ENCODE data around the gene MLN. TPM values are rescaled to one million over a fixed set of nuclear protein-coding genes. Genes with fewer than 3 reads are reported as not detected.

The MLN gene
- polyA plus RNA-seq, 1 donor from 2014 or later: not detected

DNA sequence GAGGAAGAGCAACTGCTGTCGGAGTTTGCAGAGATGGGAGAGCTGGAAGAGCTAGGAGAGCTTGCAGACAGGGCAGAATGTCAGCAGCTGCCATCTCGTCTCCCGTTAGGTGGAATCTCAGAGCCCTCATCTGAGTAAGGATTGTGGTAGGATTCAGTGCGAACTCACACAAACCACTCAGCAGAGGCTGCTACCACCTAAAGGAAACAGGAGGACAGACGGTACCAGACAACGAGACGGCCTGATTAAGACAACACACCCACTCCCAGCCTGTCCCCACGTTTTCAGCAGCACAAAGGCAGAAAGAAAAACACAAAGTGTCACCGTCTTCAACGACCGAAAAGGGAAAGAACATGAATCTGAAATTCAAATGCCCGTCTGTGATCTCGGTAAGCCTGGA, 19.0 kb downstream of the MLN start:
- Histone ChIP-seq H3K9me2 (ENCODE audit: insufficient read depth, low read length) (no peaks in the 10 kb centered on the region), H3K4me3 (ENCODE audit: low read length) (peak overlapping the region; percentile 82), H4K20me1 (ENCODE audit: insufficient read depth) (no peaks in the 10 kb centered on the region), H3K27me3 (ENCODE audit: insufficient read depth, low read depth, low read length) (no peaks in the 10 kb centered on the region), H3K9ac (ENCODE audit: low read length) (no peak overlapping the region), H3K4me2 (ENCODE audit: low read length) (no peak overlapping the region), H3K79me2 (replicated peaks; ENCODE audit: insufficient read depth, low read length) (peaks cover 27% of the 10 kb centered on the region), H3F3A (ENCODE audit: insufficient read depth, low read length, poor library complexity, severe bottlenecking) (no peaks in the 10 kb centered on the region), H3K9me3 (ENCODE audit: low read length) (no peaks in the 10 kb centered on the region), H3K36me3 (ENCODE audit: insufficient read depth, low read length) (no peaks in the 10 kb centered on the region), H2AFZ (ENCODE audit: low read depth, low read length) (no peak overlapping the region), H3K27ac (ENCODE audit: low read length) (no peak overlapping the region)
- TF ChIP-seq SMC3 (conservative IDR thresholded peaks at IDR 0.05; ENCODE audit: poor library complexity) (no peak), EP300 (conservative IDR thresholded peaks at IDR 0.05; ENCODE audit: poor library complexity, severe bottlenecking) (no peak), EZH2 (IDR thresholded peaks at IDR 0.05; ENCODE audit: borderline replicate concordance, insufficient read depth, low read length, poor library complexity, severe bottlenecking) (no peak), TAF1 (IDR thresholded peaks at IDR 0.05; ENCODE audit: low read depth) (no peak), RAD21 (conservative IDR thresholded peaks at IDR 0.05) (no peak), MXI1 (conservative IDR thresholded peaks at IDR 0.05; ENCODE audit: poor library complexity, severe bottlenecking) (no peak), POLR2AphosphoS5 (IDR thresholded peaks at IDR 0.05) (no peak)
- TF ChIP-seq, protein P1, sequence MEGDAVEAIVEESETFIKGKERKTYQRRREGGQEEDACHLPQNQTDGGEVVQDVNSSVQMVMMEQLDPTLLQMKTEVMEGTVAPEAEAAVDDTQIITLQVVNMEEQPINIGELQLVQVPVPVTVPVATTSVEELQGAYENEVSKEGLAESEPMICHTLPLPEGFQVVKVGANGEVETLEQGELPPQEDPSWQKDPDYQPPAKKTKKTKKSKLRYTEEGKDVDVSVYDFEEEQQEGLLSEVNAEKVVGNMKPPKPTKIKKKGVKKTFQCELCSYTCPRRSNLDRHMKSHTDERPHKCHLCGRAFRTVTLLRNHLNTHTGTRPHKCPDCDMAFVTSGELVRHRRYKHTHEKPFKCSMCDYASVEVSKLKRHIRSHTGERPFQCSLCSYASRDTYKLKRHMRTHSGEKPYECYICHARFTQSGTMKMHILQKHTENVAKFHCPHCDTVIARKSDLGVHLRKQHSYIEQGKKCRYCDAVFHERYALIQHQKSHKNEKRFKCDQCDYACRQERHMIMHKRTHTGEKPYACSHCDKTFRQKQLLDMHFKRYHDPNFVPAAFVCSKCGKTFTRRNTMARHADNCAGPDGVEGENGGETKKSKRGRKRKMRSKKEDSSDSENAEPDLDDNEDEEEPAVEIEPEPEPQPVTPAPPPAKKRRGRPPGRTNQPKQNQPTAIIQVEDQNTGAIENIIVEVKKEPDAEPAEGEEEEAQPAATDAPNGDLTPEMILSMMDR (IDR thresholded peaks at IDR 0.05; ENCODE audit: poor library complexity, severe bottlenecking): no peak
- TF ChIP-seq, protein P2, sequence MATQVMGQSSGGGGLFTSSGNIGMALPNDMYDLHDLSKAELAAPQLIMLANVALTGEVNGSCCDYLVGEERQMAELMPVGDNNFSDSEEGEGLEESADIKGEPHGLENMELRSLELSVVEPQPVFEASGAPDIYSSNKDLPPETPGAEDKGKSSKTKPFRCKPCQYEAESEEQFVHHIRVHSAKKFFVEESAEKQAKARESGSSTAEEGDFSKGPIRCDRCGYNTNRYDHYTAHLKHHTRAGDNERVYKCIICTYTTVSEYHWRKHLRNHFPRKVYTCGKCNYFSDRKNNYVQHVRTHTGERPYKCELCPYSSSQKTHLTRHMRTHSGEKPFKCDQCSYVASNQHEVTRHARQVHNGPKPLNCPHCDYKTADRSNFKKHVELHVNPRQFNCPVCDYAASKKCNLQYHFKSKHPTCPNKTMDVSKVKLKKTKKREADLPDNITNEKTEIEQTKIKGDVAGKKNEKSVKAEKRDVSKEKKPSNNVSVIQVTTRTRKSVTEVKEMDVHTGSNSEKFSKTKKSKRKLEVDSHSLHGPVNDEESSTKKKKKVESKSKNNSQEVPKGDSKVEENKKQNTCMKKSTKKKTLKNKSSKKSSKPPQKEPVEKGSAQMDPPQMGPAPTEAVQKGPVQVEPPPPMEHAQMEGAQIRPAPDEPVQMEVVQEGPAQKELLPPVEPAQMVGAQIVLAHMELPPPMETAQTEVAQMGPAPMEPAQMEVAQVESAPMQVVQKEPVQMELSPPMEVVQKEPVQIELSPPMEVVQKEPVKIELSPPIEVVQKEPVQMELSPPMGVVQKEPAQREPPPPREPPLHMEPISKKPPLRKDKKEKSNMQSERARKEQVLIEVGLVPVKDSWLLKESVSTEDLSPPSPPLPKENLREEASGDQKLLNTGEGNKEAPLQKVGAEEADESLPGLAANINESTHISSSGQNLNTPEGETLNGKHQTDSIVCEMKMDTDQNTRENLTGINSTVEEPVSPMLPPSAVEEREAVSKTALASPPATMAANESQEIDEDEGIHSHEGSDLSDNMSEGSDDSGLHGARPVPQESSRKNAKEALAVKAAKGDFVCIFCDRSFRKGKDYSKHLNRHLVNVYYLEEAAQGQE (IDR thresholded peaks at IDR 0.05; ENCODE audit: borderline replicate concordance): no peak

DNA sequence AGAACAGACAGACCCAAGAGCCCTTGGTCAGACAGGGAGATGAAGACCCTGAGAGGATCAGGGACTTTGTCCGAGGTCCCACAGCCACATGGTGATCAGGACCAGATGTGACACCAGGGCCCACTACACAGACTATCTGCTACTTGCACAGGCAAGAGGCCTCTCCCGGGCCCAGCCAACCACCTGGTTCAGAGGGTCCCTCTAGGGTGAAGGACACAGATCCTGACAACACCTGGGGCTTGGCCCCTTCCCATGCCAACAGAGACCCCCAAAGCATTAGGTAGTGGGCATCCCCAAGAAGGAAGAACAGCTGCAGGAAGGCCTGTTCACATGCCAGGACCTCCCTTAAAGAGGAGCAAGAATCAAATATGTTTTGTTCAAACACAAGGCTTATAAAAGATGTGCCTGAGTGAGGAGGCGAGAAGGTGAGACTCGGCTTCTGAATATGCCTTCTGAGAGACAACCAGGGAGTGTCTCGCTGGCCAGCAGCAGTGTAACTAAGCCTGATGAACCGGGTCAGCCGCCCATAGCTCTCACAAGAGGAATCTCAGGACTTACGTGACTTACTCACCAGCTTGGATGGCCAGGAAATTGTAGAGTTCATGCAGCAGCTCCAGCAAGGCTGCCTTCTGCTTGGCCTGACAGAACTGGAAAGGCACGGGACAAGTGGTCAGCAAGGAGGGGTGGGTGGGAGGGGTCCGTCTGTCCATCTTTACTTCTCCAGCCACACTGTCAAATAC, 19.9 kb downstream of the MLN start:
- H4K20me1 ChIP-seq (ENCODE audit: insufficient read depth): no peaks in the 10 kb centered on the region

More for the DNA sequence above, 19.9 kb downstream of the MLN start:
- no peak overlapping the region for H2AFZ ChIP-seq (ENCODE audit: low read depth, low read length)
- peaks cover 27% of the 10 kb centered on the region for H3K79me2 ChIP-seq (replicated peaks; ENCODE audit: insufficient read depth, low read length)
- H3K9me2 ChIP-seq (ENCODE audit: insufficient read depth, low read length): no peaks in the 10 kb centered on the region
- no peak overlapping the region for H3K9ac ChIP-seq (ENCODE audit: low read length)
- no peak overlapping the region for H3K4me3 ChIP-seq (ENCODE audit: low read length)
- H3K9me3 ChIP-seq (ENCODE audit: low read length): no peaks in the 10 kb centered on the region
- TF ChIP-seq MXI1 (conservative IDR thresholded peaks at IDR 0.05; ENCODE audit: poor library complexity, severe bottlenecking): no peak
- TF ChIP-seq, protein P2 (IDR thresholded peaks at IDR 0.05; ENCODE audit: borderline replicate concordance): no peak
- TF ChIP-seq EZH2 (IDR thresholded peaks at IDR 0.05; ENCODE audit: borderline replicate concordance, insufficient read depth, low read length, poor library complexity, severe bottlenecking): no peak
- no peaks in the 10 kb centered on the region for H3K27me3 ChIP-seq (ENCODE audit: insufficient read depth, low read depth, low read length)
- no peaks in the 10 kb centered on the region for H3K36me3 ChIP-seq (ENCODE audit: insufficient read depth, low read length)
- no peak overlapping the region for H3K27ac ChIP-seq (ENCODE audit: low read length)
- H3K4me2 ChIP-seq (ENCODE audit: low read length): no peak overlapping the region
- H3F3A ChIP-seq (ENCODE audit: insufficient read depth, low read length, poor library complexity, severe bottlenecking): peaks cover 2% of the 10 kb centered on the region

Measured in neural cell (in vitro differentiated cells).